K562 (cell line): Measurements from ENCODE around the gene LRCH1. TPM values are rescaled to one million over a fixed set of nuclear protein-coding genes. Genes with fewer than 3 reads are reported as not detected.

Source experiments
- ATAC-seq: fragments of 200-7000 bp; cut with Tn5 transposase; 3 replicates; pipeline ENCODE4 v1.9.1; 2020; ENCODE audit warnings: moderate library complexity
- BruUV-seq: library from RNA; stranded (reverse); fragments of 400-500 nt; replicated peaks from 2 replicates; lab custom pipeline; 2021; lab: Mats Ljungman, UMichigan
- CTCF ChIA-PET: fragments of 300-600 bp; formaldehyde crosslinking; extraction: SDS; loops from one replicate; lab custom pipeline; 2021; ENCODE audit warnings: low intra/inter-chr PET ratio; lab: Yijun Ruan, JAX
- POLR2A ChIA-PET: fragments of 300-600, 350-650 bp; sonication (Branson Sonifier 250); formaldehyde crosslinking; extraction: SDS; loops from one replicate; lab custom pipeline; 2021; ENCODE audit warnings: antibody characterized with exemption, inconsistent platforms; lab: Yijun Ruan, JAX
- DNase-seq, 4 experiments: peaks; one replicate each; pipeline versions ENCODE4 v3.0.0 to v3.0.0-alpha.2; 2011 to 2018; ENCODE audit warnings: low spot score in 3 of 4, mixed read lengths in 3 of 4; ENCODE audit errors: extremely low read depth in 1 of 4
- FAIRE-seq: peaks from 2 replicates; lab custom pipeline; 2011; peaks lifted over from hg19 to GRCh38; lab: Jason Lieb, UNC
- H2AFZ ChIP-seq: 2 replicates; pipeline ENCODE4 v1.6.0; 2011; ENCODE audit warnings: low read depth, low read length, control low read depth, inconsistent platforms
- H3K27ac ChIP-seq: fragments of 200-600 bp; 3 replicates; pipeline ENCODE4 v1.8.0; 2011; ENCODE audit warnings: low read depth, mild to moderate bottlenecking, control low read depth, inconsistent platforms, low read length, moderate library complexity, mixed read lengths; ENCODE audit errors: extremely low read depth
- H3K27me3 ChIP-seq, 2 experiments: fragments of 300-600 bp in 1 of 2; 2 replicates in 1 of 2; 3 replicates in 1 of 2; pipeline versions ENCODE4 v1.6.0 to v1.8.0; 2011; ENCODE audit warnings: inconsistent platforms in 2 of 2, low read length in 2 of 2, mild to moderate bottlenecking in 1 of 2, mixed read lengths in 1 of 2, moderate library complexity in 1 of 2; ENCODE audit not compliant: control insufficient read depth in 2 of 2, insufficient read depth in 2 of 2
- H3K36me3 ChIP-seq: fragments of 300-600 bp; 3 replicates; pipeline ENCODE4 v1.8.0; 2011; ENCODE audit warnings: mild to moderate bottlenecking, low read length, inconsistent platforms; ENCODE audit not compliant: control insufficient read depth, insufficient read depth
- H3K4me1 ChIP-seq, 2 experiments: fragments of 200-600 bp in 1 of 2; replicated peaks in 1 of 2; 2 replicates in 1 of 2; 3 replicates in 1 of 2; pipeline versions ENCODE4 v1.5.1 to v1.8.0; 2011; ENCODE audit warnings: inconsistent platforms in 2 of 2, low read length in 2 of 2, mild to moderate bottlenecking in 1 of 2, mixed read lengths in 1 of 2, moderate library complexity in 1 of 2; ENCODE audit not compliant: control insufficient read depth in 2 of 2, insufficient read depth in 2 of 2
- H3K4me2 ChIP-seq: 2 replicates; pipeline ENCODE4 v1.6.1; 2011; ENCODE audit warnings: low read length, control low read depth, inconsistent platforms, mixed read lengths; ENCODE audit not compliant: insufficient read depth
- H3K4me3 ChIP-seq: fragments of 200-600 bp; sonication (generic), shearing (Covaris generic); 2 replicates; pipeline ENCODE4 v1.5.1; 2016; ENCODE audit warnings: control low read depth, inconsistent platforms
- H3K79me2 ChIP-seq: fragments of 200-600 bp; 3 replicates; pipeline ENCODE4 v1.8.0; 2011; ENCODE audit warnings: low read length, inconsistent platforms; ENCODE audit not compliant: control insufficient read depth, insufficient read depth
- H3K9ac ChIP-seq, 2 experiments: 2 replicates each; pipeline versions ENCODE4 v1.6.0 to v1.6.1; 2011; ENCODE audit warnings: low read depth in 2 of 2, low read length in 2 of 2, control low read depth in 1 of 2, inconsistent platforms in 1 of 2, mild to moderate bottlenecking in 1 of 2, mixed read lengths in 1 of 2; ENCODE audit not compliant: insufficient read depth in 1 of 2
- H3K9me1 ChIP-seq: one replicate; pipeline ENCODE4 v1.6.0; 2011; ENCODE audit warnings: inconsistent platforms, mild to moderate bottlenecking, low read length, moderate library complexity; ENCODE audit not compliant: control insufficient read depth, insufficient read depth
- H3K9me3 ChIP-seq: replicated peaks from 2 replicates; pipeline ENCODE4 v1.5.1; 2011; ENCODE audit warnings: low read depth, low read length, inconsistent platforms; ENCODE audit not compliant: control insufficient read depth, insufficient read depth
- H4K20me1 ChIP-seq: replicated peaks from 2 replicates; pipeline ENCODE4 v1.6.1; 2011; ENCODE audit warnings: low read length, inconsistent platforms, mixed read lengths; ENCODE audit not compliant: control insufficient read depth, insufficient read depth
- CBX2 ChIP-seq: fragments of 200-600 bp; sonication (generic); IDR thresholded peaks from one replicate; pipeline ENCODE4 v1.6.1; 2012; ENCODE audit warnings: mild to moderate bottlenecking, low read length, inconsistent platforms; ENCODE audit not compliant: insufficient read depth, poor library complexity, severe bottlenecking
- FOXA3 ChIP-seq, 2 experiments: fragments of 450-650 bp in 1 of 2; sonication (generic) in 1 of 2; formaldehyde crosslinking; IDR thresholded peaks in 1 of 2; conservative IDR thresholded peaks in 1 of 2; 2 replicates each; pipeline versions ENCODE4 v1.4.0 to v1.8.0; 2020 to 2022; ENCODE audit warnings: mild to moderate bottlenecking in 2 of 2, missing genetic modification reagents in 1 of 2
- HDGF ChIP-seq: fragments of 450-650 bp; IDR thresholded peaks from 2 replicates; pipeline ENCODE4 v1.6.1; 2016
- L3MBTL2 ChIP-seq: fragments of 450-650 bp; IDR thresholded peaks from 2 replicates; pipeline ENCODE4 v1.6.1; 2016; ENCODE audit warnings: mild to moderate bottlenecking, moderate library complexity
- MECOM ChIP-seq: fragments of 250-450 bp; sonication (Bioruptor Pico); IDR thresholded peaks from 2 replicates; pipeline ENCODE4 v1.8.0; 2022; ENCODE audit warnings: inconsistent platforms
- NR4A1 ChIP-seq, 2 experiments: fragments of 250-450 bp in 1 of 2; fragments of 450-650 bp in 1 of 2; sonication (Bioruptor Pico) in 1 of 2; IDR thresholded peaks; 2 replicates each; pipeline versions ENCODE4 v1.4.0 to v1.6.1; 2016 to 2020; ENCODE audit warnings: mild to moderate bottlenecking in 2 of 2, missing compliant biosample characterization in 1 of 2, missing genetic modification characterization in 1 of 2, moderate library complexity in 1 of 2
- RUNX1 ChIP-seq: sonication (generic); IDR thresholded peaks from 2 replicates; pipeline ENCODE4 v1.6.1; 2016; ENCODE audit warnings: antibody characterized with exemption, low read depth
- ZNF324 ChIP-seq: fragments of 250-450 bp; sonication (Bioruptor Pico); IDR thresholded peaks from 2 replicates; pipeline ENCODE4 v1.4.0; 2020; ENCODE audit warnings: mild to moderate bottlenecking
- ZNF398 ChIP-seq: fragments of 250-450 bp; sonication (Bioruptor Pico); IDR thresholded peaks from 2 replicates; pipeline ENCODE4 v1.8.0; 2021; ENCODE audit warnings: moderate library complexity, mild to moderate bottlenecking, inconsistent platforms
- ZNF75A ChIP-seq: fragments of 450-650 bp; formaldehyde crosslinking; IDR thresholded peaks from 2 replicates; pipeline ENCODE4 v1.4.0; 2020; ENCODE audit warnings: mild to moderate bottlenecking
- WGBS: fragments of 100-300 bp; shearing (Covaris generic); methylation state at CpG from one replicate; pipeline ENCODE4 v1.1.6; 2016; ENCODE audit warnings: low coverage, mixed read lengths; ENCODE audit not compliant: insufficient coverage; ENCODE audit errors: missing lambda C conversion rate; 5-methylcytosine and 5-hydroxymethylcytosine counted together
- in situ Hi-C: fragments of 300-500 bp; cut with MboI; formaldehyde crosslinking; loops from 4 replicates; pipeline ENCODE4 v1.15.0; 2018; ENCODE audit warnings: inconsistent platforms, mixed read lengths
- intact Hi-C: fragments of 100-400 bp; cut with micrococcal nuclease; formaldehyde crosslinking; loops from 2 replicates; pipeline ENCODE4 v1.14.2; 2022
- polyA plus RNA-seq, 8 experiments: library from polyadenylated mRNA; depleted of rRNA in 4 of 8; stranded (reverse) in 5 of 8; unstranded in 3 of 8; fragments of >200 nt; fragmentation: Nextera tagmentation in 2 of 8; fragmentation: Illumina TruSeq in 1 of 8; extraction: Ambion mirVana in 2 of 8; extraction: Trizol in 1 of 8; gene quantifications; 2 replicates each; pipeline versions ENCODE4 v1.2.1 to v1.2.3, GENCODE V29; 2011 to 2014; ENCODE audit warnings: inconsistent platforms in 1 of 8, missing spikeins in 1 of 8
- total RNA-seq, 7 experiments: library from RNA; depleted of rRNA in 6 of 7; stranded (reverse); fragments of >200 nt in 6 of 7; fragmentation: Illumina TruSeq in 2 of 7; extraction: Trizol in 2 of 7; gene quantifications; 2 replicates each; pipeline versions ENCODE4 v1.2.1 to v1.2.3, GENCODE V29; 2011 to 2021; ENCODE audit warnings: low replicate concordance in 1 of 7
- TF ChIP-seq, protein P1 (sequence below): sonication (generic); formaldehyde crosslinking; IDR thresholded peaks from 2 replicates; pipeline ENCODE4 v1.8.0; 2023; ENCODE audit warnings: mild to moderate bottlenecking, missing genetic modification reagents
- TF ChIP-seq, protein P2 (sequence below): IDR thresholded peaks from 3 replicates; pipeline ENCODE4 v1.6.1; 2011; ENCODE audit warnings: borderline replicate concordance, mild to moderate bottlenecking; ENCODE audit not compliant: insufficient read length, insufficient read depth
- TF ChIP-seq, protein P3 (sequence below): fragments of 250-450 bp; sonication (Bioruptor Pico); IDR thresholded peaks from 2 replicates; pipeline ENCODE4 v1.8.0; 2021; ENCODE audit warnings: borderline replicate concordance, mild to moderate bottlenecking, moderate library complexity; ENCODE audit not compliant: poor library complexity, severe bottlenecking

Gene LRCH1
- total and polyA plus RNA-seq, 9 of the 15 experiments (the other 6 are each of a cell fraction or from before 2014, with no cell fraction given) = 1.1 to 6.8 (median 3.7) TPM

GRCh38 chr13:46620029-46620428 is 67.1 kb downstream of the LRCH1 start (continued):
- TF ChIP-seq, protein P1, sequence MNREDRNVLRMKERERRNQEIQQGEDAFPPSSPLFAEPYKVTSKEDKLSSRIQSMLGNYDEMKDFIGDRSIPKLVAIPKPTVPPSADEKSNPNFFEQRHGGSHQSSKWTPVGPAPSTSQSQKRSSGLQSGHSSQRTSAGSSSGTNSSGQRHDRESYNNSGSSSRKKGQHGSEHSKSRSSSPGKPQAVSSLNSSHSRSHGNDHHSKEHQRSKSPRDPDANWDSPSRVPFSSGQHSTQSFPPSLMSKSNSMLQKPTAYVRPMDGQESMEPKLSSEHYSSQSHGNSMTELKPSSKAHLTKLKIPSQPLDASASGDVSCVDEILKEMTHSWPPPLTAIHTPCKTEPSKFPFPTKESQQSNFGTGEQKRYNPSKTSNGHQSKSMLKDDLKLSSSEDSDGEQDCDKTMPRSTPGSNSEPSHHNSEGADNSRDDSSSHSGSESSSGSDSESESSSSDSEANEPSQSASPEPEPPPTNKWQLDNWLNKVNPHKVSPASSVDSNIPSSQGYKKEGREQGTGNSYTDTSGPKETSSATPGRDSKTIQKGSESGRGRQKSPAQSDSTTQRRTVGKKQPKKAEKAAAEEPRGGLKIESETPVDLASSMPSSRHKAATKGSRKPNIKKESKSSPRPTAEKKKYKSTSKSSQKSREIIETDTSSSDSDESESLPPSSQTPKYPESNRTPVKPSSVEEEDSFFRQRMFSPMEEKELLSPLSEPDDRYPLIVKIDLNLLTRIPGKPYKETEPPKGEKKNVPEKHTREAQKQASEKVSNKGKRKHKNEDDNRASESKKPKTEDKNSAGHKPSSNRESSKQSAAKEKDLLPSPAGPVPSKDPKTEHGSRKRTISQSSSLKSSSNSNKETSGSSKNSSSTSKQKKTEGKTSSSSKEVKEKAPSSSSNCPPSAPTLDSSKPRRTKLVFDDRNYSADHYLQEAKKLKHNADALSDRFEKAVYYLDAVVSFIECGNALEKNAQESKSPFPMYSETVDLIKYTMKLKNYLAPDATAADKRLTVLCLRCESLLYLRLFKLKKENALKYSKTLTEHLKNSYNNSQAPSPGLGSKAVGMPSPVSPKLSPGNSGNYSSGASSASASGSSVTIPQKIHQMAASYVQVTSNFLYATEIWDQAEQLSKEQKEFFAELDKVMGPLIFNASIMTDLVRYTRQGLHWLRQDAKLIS = no peak
- TF ChIP-seq, protein P2, sequence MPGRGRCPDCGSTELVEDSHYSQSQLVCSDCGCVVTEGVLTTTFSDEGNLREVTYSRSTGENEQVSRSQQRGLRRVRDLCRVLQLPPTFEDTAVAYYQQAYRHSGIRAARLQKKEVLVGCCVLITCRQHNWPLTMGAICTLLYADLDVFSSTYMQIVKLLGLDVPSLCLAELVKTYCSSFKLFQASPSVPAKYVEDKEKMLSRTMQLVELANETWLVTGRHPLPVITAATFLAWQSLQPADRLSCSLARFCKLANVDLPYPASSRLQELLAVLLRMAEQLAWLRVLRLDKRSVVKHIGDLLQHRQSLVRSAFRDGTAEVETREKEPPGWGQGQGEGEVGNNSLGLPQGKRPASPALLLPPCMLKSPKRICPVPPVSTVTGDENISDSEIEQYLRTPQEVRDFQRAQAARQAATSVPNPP = no peak

DNA sequence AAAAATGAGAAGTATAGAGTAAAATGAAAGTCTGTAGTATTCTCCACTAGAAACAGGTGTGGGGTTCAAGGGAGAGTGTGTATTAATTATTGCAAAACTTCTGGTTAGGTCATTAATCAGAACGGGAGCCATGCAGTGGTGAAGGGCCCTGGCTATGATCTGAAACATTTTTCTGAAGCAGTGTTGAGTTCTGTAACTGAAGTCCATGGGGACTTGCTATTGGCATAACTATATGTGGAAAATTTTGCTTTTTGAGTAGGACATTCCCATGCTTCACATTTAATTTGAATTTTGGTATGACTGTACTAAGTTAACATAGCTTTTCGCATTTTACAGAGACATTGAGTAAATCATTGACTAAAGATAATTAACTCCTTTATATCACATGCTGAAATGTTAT is 67.5 kb downstream of the LRCH1 start:
- DNase-seq (no peak), FAIRE-seq (no peak), ATAC-seq (no peak)
- BruUV-seq = no TSS peak
- Histone ChIP-seq H4K20me1 (peaks cover 24% of the 10 kb centered on the region), H3K9me3 (no peaks in the 10 kb centered on the region), H3K9me1 (no peaks in the 10 kb centered on the region), H3K4me3 (no peak overlapping the region), H3K9ac (no peak overlapping the region), H3K79me2 (peaks cover 7% of the 10 kb centered on the region), H3K27ac (no peak overlapping the region), H3K27me3 (no peaks in the 10 kb centered on the region), H3K4me2 (no peak overlapping the region), H3K36me3 (no peaks in the 10 kb centered on the region), H3K4me1 (peaks cover 0 to 8% of the 10 kb centered on the region in 2 experiments; a peak in 1 of 5 replicates), H2AFZ (no peak overlapping the region)
- ChIA-PET POLR2A (no interaction called here), CTCF (no interaction called here)
- in situ Hi-C loops (no loop called here), intact Hi-C loops (no loop called here)
- 44% methylated on average over 2 of the region's 2 CpGs for WGBS
- no peak for TF ChIP-seq ZNF398
- no peak for TF ChIP-seq ZNF75A (CRISPR knock-in tag)
- no peak for TF ChIP-seq CBX2
- TF ChIP-seq, protein P3, sequence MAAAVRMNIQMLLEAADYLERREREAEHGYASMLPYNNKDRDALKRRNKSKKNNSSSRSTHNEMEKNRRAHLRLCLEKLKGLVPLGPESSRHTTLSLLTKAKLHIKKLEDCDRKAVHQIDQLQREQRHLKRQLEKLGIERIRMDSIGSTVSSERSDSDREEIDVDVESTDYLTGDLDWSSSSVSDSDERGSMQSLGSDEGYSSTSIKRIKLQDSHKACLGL (CRISPR knock-in tag) = no peak
- TF ChIP-seq L3MBTL2 = no peak
- no peak for TF ChIP-seq HDGF
- no peak for TF ChIP-seq RUNX1
- no peak for TF ChIP-seq FOXA3 (CRISPR knock-in tag; conservative IDR thresholded peaks at IDR 0.05 in 1 of 2, IDR thresholded peaks at IDR 0.05 in 1 of 2)
- no peak for TF ChIP-seq NR4A1 (CRISPR knock-in tag; IDR thresholded peaks at IDR 0.05)
- no peak for TF ChIP-seq NR4A1 (tag; IDR thresholded peaks at IDR 0.05)
- no peak for TF ChIP-seq ZNF324 (CRISPR knock-in tag)
- TF ChIP-seq MECOM (CRISPR knock-in tag) = no peak
